DND-41 (cell line): ENCODE results near the gene A2ML1.

Experiments
- ATAC-seq: fragments of 200-7000 bp; cut with Tn5 transposase; 3 replicates; pipeline ENCODE4 v1.9.1; 2021; ENCODE audit warnings: low read depth; ENCODE audit not compliant: insufficient read depth
- DNase-seq: peaks from one replicate; pipeline ENCODE4 v3.0.0-alpha.2; 2020
- H2AFZ ChIP-seq: 2 replicates; pipeline ENCODE4 v1.6.0; 2012; ENCODE audit warnings: low read depth, low read length
- H3K27ac ChIP-seq: 2 replicates; pipeline ENCODE4 v1.5.1; 2012; ENCODE audit warnings: low read length, inconsistent platforms
- H3K27me3 ChIP-seq: fragments of 200-600 bp; sonication (generic); 2 replicates; pipeline ENCODE4 v1.6.0; 2012; ENCODE audit warnings: low read length, mild to moderate bottlenecking, inconsistent platforms; ENCODE audit not compliant: insufficient read depth, poor library complexity
- H3K36me3 ChIP-seq: 2 replicates; pipeline ENCODE4 v1.5.1; 2012; ENCODE audit warnings: low read length, inconsistent platforms; ENCODE audit not compliant: insufficient read depth
- H3K4me1 ChIP-seq: 2 replicates; pipeline ENCODE4 v1.5.1; 2012; ENCODE audit warnings: mild to moderate bottlenecking, low read length; ENCODE audit not compliant: insufficient read depth
- H3K4me2 ChIP-seq: 2 replicates; pipeline ENCODE4 v1.6.0; 2012; ENCODE audit warnings: mild to moderate bottlenecking, moderate library complexity, low read length, inconsistent platforms; ENCODE audit not compliant: insufficient read depth
- H3K4me3 ChIP-seq, 2 experiments: fragments of 200-600 bp in 1 of 2; shearing (Covaris generic) in 1 of 2; 2 replicates each; pipeline ENCODE4 v1.5.1; 2012 to 2016; ENCODE audit warnings: inconsistent platforms in 2 of 2, low read length in 2 of 2, mild to moderate bottlenecking in 2 of 2, low read depth in 1 of 2, moderate library complexity in 1 of 2
- H3K79me2 ChIP-seq: 2 replicates; pipeline ENCODE4 v1.6.0; 2012; ENCODE audit warnings: low read length, inconsistent platforms; ENCODE audit not compliant: insufficient read depth
- H3K9ac ChIP-seq: 2 replicates; pipeline ENCODE4 v1.6.0; 2012; ENCODE audit warnings: low read depth, mild to moderate bottlenecking, inconsistent platforms, low read length, moderate library complexity
- H3K9me3 ChIP-seq: 2 replicates; pipeline ENCODE4 v1.5.1; 2012; ENCODE audit warnings: low read length, moderate library complexity, mild to moderate bottlenecking, inconsistent platforms; ENCODE audit not compliant: insufficient read depth, severe bottlenecking
- H4K20me1 ChIP-seq: 2 replicates; pipeline ENCODE4 v1.6.0; 2012; ENCODE audit warnings: low read length; ENCODE audit not compliant: insufficient read depth
- CTCF ChIP-seq: IDR thresholded peaks from 2 replicates; pipeline ENCODE4 v1.5.1; 2012; ENCODE audit warnings: borderline replicate concordance, low read length, moderate library complexity, mild to moderate bottlenecking; ENCODE audit not compliant: poor library complexity, severe bottlenecking; ENCODE audit errors: extremely low read depth
- EZH2 ChIP-seq: IDR thresholded peaks from 3 replicates; pipeline ENCODE4 v1.6.1; 2012; ENCODE audit warnings: borderline replicate concordance, low read depth, mild to moderate bottlenecking, moderate library complexity, low read length, inconsistent platforms; ENCODE audit not compliant: severe bottlenecking

Gene A2ML1

DNA sequence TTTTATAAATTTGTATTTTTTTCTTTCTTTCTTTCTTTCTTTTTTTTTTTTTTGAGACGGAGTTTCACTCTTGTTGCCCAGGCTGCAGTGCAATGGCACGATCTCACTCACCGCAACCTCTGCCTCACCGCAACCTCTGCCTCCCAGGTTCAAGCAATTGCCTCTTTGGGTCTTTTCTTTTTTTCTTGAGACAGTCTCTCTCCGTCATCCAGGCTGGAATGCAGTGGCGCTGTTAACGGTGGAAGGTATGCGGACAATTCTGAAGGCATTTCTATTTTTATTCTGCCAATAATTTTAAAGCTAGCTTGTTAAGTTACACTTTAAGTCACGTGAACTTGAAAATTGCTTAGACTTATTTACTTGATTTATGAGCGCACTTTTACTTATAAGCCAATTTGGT is 83.1 kb downstream of the A2ML1 start:
- H3K9me3 ChIP-seq = no peaks in the 10 kb centered on the region
- H3K4me3 ChIP-seq = no peak overlapping the region
- H4K20me1 ChIP-seq = no peaks in the 10 kb centered on the region
- no peaks in the 10 kb centered on the region for H3K79me2 ChIP-seq
- TF ChIP-seq EZH2 = no peak
- TF ChIP-seq CTCF = no peak
- no peaks in the 10 kb centered on the region for H3K27me3 ChIP-seq
- H3K36me3 ChIP-seq = no peaks in the 10 kb centered on the region
- no peak overlapping the region for H3K4me2 ChIP-seq
- H3K4me1 ChIP-seq = no peaks in the 10 kb centered on the region
- no peak for ATAC-seq
- H2AFZ ChIP-seq = no peak overlapping the region
- no peak overlapping the region for H3K9ac ChIP-seq
- H3K27ac ChIP-seq = no peak overlapping the region
- DNase-seq = no peak

DNA sequence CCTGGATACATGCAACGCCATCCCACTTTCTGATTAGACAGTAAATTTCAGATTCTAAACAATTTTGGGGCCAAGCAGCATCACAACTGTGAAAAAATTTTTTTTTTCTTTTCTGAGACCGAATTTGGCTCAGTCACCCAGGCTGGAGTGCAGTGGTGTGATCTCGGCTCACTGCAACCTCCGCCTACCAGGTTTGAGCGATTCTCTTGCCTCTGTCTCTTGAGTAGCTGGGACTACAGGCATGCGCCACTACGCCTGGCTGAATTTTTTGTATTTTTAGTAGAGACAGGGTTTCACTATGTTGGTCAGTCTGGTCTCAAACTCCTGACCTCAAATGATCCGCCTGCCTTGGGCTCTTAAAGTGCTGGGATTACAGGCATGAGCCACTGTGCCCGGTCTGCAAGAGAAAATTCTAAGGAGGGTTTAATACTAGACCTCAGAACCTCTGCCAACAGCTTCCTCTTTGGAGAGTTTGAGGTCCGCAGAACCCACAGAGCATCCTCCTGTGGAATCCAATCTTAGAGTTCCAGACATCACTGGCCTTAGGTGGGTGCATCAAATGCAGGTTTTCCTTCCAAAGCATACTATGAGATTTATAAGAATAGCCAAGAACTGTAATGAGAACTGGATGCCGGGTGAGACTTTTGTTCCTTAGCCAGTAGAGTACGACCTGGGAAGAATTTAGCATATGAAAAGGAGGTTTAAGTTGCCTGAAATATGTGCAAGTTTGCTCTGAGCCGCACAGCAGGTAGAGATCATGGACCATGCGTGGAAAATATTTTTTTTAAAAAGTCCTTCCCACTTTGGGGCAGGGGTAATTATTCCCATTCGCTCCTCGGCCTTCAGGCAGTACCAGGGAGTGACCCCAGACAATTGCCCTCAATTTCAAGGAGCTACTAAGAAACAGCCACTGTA is 84.1 kb downstream of the A2ML1 start:
- Histone ChIP-seq H4K20me1 (no peaks in the 10 kb centered on the region), H3K79me2 (no peaks in the 10 kb centered on the region), H3K36me3 (no peaks in the 10 kb centered on the region), H3K27me3 (no peaks in the 10 kb centered on the region), H3K4me3 (no peak overlapping the region), H3K4me1 (no peaks in the 10 kb centered on the region), H3K9me3 (no peaks in the 10 kb centered on the region), H3K4me2 (no peak overlapping the region), H2AFZ (no peak overlapping the region), H3K9ac (no peak overlapping the region), H3K27ac (no peak overlapping the region)
- DNase-seq (no peak), ATAC-seq (no peak)
- no peak for TF ChIP-seq CTCF
- TF ChIP-seq EZH2 = no peak

DNA sequence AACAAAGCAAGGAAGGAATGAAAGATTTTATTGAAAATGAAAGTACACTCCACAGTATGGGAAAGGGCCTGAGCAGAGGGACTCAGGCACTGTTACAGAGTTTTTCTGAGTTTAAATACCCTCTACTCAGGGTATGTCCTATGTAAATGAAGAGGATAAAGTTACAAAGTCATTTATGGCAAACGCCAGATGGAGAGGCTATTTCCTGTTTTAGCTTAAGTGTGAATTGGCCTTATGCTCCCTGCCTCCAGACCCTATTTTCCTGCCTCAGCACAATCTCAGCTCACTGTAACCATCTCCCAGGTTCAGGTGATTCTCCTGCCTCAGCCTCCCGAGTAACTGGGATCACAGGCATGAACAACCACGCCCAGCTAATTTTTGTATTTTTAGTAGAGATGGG is 85.1 kb downstream of the A2ML1 start:
- Histone ChIP-seq H3K36me3 (no peaks in the 10 kb centered on the region), H3K79me2 (no peaks in the 10 kb centered on the region), H3K4me1 (no peaks in the 10 kb centered on the region), H3K9ac (no peak overlapping the region), H3K27me3 (no peaks in the 10 kb centered on the region), H4K20me1 (no peaks in the 10 kb centered on the region), H3K4me3 (no peak overlapping the region), H2AFZ (no peak overlapping the region), H3K4me2 (no peak overlapping the region), H3K9me3 (no peaks in the 10 kb centered on the region), H3K27ac (no peak overlapping the region)
- ATAC-seq (no peak), DNase-seq (no peak)
- TF ChIP-seq CTCF (no peak), EZH2 (no peak)
